Esophagus muscularis mucosa (tissue), 4 donors: ENCODE results near the gene LRRC42. TPM values are rescaled to one million over a fixed set of nuclear protein-coding genes. Genes with fewer than 3 reads are reported as not detected.

Source experiments
- DNase-seq: peaks from one replicate; pipeline ENCODE4 v3.0.0-alpha.2; 2017; ENCODE audit errors: extremely low spot score
- H3K27ac ChIP-seq, 4 donors: fragments of 200-600 bp; sonication (generic); replicated peaks in 1 of 4; 1 replicate in 3 of 4; 2 replicates in 1 of 4; pipeline ENCODE4 v1.5.1; 2016 to 2019; ENCODE audit warnings: mild to moderate bottlenecking in 1 of 4
- H3K27me3 ChIP-seq, 4 donors: fragments of 200-600 bp; sonication (generic); one replicate each; pipeline versions ENCODE4 v1.5.1 to v1.6.0; 2016 to 2019
- H3K36me3 ChIP-seq, 4 donors: fragments of 200-600 bp; sonication (generic); one replicate each; pipeline ENCODE4 v1.5.1; 2016 to 2019
- H3K4me1 ChIP-seq, 4 donors: fragments of 200-600 bp; sonication (generic); one replicate each; pipeline ENCODE4 v1.5.1; 2016 to 2019
- H3K4me3 ChIP-seq, 4 donors: fragments of 200-600 bp; sonication (generic); 1 replicate in 2 of 4; 2 replicates in 2 of 4; pipeline ENCODE4 v1.5.1; 2016 to 2019; ENCODE audit warnings: mild to moderate bottlenecking in 4 of 4, moderate library complexity in 1 of 4
- H3K9me3 ChIP-seq, 4 donors: fragments of 200-600 bp; sonication (generic); 1 replicate in 3 of 4; 2 replicates in 1 of 4; pipeline ENCODE4 v1.5.1; 2016 to 2019
- EP300 ChIP-seq: sonication (generic); formaldehyde crosslinking; IDR thresholded peaks from one replicate; pipeline ENCODE4 v1.6.1; 2017; ENCODE audit warnings: antibody characterized with exemption
- POLR2A ChIP-seq: fragments of 450-650 bp; IDR thresholded peaks from one replicate; pipeline ENCODE4 v1.6.1; 2017; ENCODE audit warnings: antibody characterized with exemption, moderate library complexity, mild to moderate bottlenecking, low read depth
- POLR2AphosphoS5 ChIP-seq, 2 donors: sonication (generic); formaldehyde crosslinking; IDR thresholded peaks; one replicate each; pipeline ENCODE4 v1.6.1; 2017; ENCODE audit warnings: antibody characterized with exemption in 2 of 2
- WGBS: methylation state at CpG from one replicate; pipeline ENCODE4 v1.1.5; 2018; 5-methylcytosine and 5-hydroxymethylcytosine counted together
- intact Hi-C: fragments of 100-400 bp; cut with DNase I; formaldehyde crosslinking; loops from one replicate; pipeline ENCODE4 v1.15.1; 2023
- total RNA-seq, 4 donors: library from RNA; depleted of rRNA; stranded (reverse); fragments of >200 nt; gene quantifications; one replicate each; pipeline versions ENCODE4 v1.1.0 to v1.2.1, GENCODE V29; 2016
- TF ChIP-seq, protein P1 (sequence below), 3 experiments: fragments of 200-600 bp in 2 of 3; fragments of 450-650 bp in 1 of 3; sonication (generic) in 2 of 3; IDR thresholded peaks; one replicate each; pipeline ENCODE4 v1.5.1; 2017 to 2019; ENCODE audit warnings: antibody characterized with exemption in 3 of 3, mild to moderate bottlenecking in 2 of 3, moderate library complexity in 1 of 3

Gene LRRC42
- total RNA-seq, 4 donors from 2014 or later, result 22.8 to 35.6 (median 28.9) TPM

DNA sequence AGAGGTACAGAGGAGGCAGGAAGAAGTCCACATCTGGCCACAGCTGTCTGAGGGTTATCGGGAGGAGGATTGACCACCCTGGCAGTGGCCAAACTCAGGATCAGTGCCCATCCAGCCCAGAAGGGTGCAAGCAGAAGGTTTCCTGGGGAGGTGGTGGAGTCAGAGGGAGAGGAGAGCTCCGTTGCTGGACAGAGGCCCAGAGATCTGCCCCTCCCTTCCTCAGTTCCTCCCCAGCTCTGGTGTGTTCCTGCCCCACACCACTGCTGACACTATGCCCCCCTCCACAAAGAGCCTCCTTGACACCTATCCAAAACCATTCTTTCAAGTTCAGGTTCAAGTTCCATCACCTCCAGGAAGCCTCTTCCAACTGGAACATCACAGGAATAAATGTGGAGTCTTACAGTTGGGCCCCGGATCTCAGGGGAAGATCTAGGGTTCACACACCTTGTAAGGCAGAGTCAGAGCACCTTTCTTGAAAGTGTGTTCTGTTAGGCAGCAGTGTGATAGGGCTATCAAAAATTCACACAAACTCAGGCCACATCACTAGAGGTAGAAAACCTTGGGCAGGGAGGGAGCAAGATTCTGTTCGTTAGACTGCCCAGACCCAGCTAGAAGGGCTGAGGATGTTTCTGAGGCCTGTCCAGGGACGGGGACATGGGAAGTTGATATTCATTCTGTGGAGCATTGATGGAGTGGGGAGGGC is 64.4 kb downstream of the LRRC42 start:
- intact Hi-C loops, result no loop called here
- Histone ChIP-seq H3K27ac (no peak overlapping the region), H3K36me3 (no peaks in the 10 kb centered on the region), H3K4me1 (no peaks in the 10 kb centered on the region), H3K27me3 (peaks cover 0 to 38% (median 0%) of the 10 kb centered on the region in 4 donors), H3K9me3 (no peaks in the 10 kb centered on the region), H3K4me3 (no peak overlapping the region)
- TF ChIP-seq POLR2A (no peak), POLR2AphosphoS5 (IDR thresholded peaks at IDR 0.05) (no peak), EP300 (no peak)
- TF ChIP-seq, protein P1, sequence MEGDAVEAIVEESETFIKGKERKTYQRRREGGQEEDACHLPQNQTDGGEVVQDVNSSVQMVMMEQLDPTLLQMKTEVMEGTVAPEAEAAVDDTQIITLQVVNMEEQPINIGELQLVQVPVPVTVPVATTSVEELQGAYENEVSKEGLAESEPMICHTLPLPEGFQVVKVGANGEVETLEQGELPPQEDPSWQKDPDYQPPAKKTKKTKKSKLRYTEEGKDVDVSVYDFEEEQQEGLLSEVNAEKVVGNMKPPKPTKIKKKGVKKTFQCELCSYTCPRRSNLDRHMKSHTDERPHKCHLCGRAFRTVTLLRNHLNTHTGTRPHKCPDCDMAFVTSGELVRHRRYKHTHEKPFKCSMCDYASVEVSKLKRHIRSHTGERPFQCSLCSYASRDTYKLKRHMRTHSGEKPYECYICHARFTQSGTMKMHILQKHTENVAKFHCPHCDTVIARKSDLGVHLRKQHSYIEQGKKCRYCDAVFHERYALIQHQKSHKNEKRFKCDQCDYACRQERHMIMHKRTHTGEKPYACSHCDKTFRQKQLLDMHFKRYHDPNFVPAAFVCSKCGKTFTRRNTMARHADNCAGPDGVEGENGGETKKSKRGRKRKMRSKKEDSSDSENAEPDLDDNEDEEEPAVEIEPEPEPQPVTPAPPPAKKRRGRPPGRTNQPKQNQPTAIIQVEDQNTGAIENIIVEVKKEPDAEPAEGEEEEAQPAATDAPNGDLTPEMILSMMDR (IDR thresholded peaks at IDR 0.05), result no peak
- 62% methylated on average over 5 of the region's 5 CpGs for WGBS
- peak; percentile 89 for DNase-seq

DNA sequence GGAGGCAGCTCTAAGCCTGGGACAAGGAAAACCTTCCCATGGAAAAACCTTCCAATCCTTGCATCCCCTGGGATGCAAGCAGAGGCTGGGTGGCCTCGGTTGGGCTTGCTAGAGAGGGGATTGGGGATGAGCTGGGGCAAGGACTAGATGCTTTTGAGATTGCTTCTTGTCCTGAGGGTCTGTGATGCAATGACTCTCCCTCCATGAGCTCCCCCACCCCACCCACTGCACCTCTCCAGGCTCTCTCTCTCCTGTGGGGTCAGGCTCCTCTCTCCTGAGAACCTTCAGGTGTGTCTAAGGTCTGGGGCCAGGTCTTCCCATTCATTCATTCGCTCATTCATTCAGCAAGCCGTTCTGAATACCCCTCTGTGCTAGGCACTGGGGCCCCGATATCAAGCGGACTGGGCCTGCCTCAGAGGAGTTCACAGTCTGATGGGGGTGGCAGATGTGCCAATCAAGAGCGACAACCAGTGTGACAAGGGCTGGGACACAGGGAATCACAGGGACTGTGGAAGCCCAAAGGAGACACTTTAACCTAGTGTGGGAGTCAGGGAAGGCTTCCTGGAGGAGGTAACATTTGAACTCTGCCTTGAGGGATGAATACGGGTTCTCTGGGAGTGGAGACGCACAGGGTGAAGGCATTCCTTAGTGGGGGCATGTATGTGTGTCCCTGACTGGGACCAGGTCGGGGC is 65.3 kb downstream of the LRRC42 start:
- TF ChIP-seq POLR2AphosphoS5 (IDR thresholded peaks at IDR 0.05), result no peak
- no peak for TF ChIP-seq POLR2A
- no peak for TF ChIP-seq EP300
- TF ChIP-seq, protein P1 (IDR thresholded peaks at IDR 0.05), result no peak
- no peaks in the 10 kb centered on the region for H3K9me3 ChIP-seq
- no peak overlapping the region for H3K27ac ChIP-seq
- WGBS, result 84% methylated on average over 8 of the region's 9 CpGs
- intact Hi-C loops, result no loop called here
- H3K4me3 ChIP-seq, result no peak overlapping the region
- peak; percentile 57 for DNase-seq
- H3K4me1 ChIP-seq, result no peaks in the 10 kb centered on the region
- no peaks in the 10 kb centered on the region for H3K36me3 ChIP-seq
- peaks cover 0 to 38% (median 0%) of the 10 kb centered on the region in 4 donors for H3K27me3 ChIP-seq

DNA sequence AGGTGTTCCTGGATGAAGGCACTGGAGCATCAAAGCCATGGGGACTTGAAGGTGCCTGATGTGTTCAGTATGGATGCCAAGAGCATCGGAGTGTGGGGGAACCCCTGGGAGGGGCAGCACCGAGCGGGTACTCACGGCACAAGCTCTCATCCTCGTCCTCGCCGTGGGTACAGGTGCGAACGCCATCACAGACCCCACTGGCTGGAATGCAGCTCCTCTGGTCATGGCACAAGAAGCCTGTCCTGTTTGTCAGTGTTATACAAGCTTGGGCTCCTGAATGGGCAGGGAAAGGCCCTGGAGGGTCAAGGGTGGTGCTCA is 65.8 kb downstream of the LRRC42 start:
- TF ChIP-seq EP300 (no peak), POLR2A (no peak), POLR2AphosphoS5 (IDR thresholded peaks at IDR 0.05) (no peak)
- TF ChIP-seq, protein P1 (IDR thresholded peaks at IDR 0.05), result no peak
- WGBS, result 93% methylated on average over 9 of the region's 9 CpGs
- no peak overlapping the region for H3K4me3 ChIP-seq
- no peak overlapping the region for H3K27ac ChIP-seq
- DNase-seq, result peak; percentile 84
- H3K9me3 ChIP-seq, result no peaks in the 10 kb centered on the region
- no peaks in the 10 kb centered on the region for H3K36me3 ChIP-seq
- intact Hi-C loops, result no loop called here
- no peaks in the 10 kb centered on the region for H3K4me1 ChIP-seq
- H3K27me3 ChIP-seq, result peaks cover 0 to 38% (median 0%) of the 10 kb centered on the region in 4 donors

DNA sequence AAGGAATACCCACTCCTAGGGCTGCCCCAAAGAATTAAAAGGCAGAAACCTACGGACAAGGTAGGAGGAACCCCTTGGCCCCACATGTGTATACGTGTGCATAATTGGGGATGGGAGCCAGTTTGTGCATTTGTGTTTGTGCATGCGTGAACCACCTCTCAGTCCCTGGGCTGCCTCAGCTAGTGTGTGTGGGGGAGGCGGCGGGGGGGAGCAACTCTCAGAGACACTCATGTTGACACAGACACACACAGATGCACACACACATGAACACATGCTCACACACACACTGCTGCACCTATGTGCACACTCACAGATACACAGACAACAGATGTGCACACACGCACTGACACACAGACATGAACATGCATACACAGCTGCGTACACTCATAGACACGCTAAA is 66.7 kb downstream of the LRRC42 start:
- Histone ChIP-seq H3K27me3 (peaks cover 0 to 38% (median 0%) of the 10 kb centered on the region in 4 donors), H3K9me3 (no peaks in the 10 kb centered on the region), H3K4me3 (no peak overlapping the region), H3K4me1 (no peaks in the 10 kb centered on the region), H3K36me3 (no peaks in the 10 kb centered on the region), H3K27ac (no peak overlapping the region)
- TF ChIP-seq EP300 (no peak), POLR2AphosphoS5 (IDR thresholded peaks at IDR 0.05) (no peak), POLR2A (no peak)
- TF ChIP-seq, protein P1 (IDR thresholded peaks at IDR 0.05), result no peak
- intact Hi-C loops, result no loop called here
- DNase-seq, result peak; percentile 84
- 87% methylated on average over 8 of the region's 8 CpGs for WGBS
